ENCODE data around the gene AHRR. TPM values are rescaled to one million over a fixed set of nuclear protein-coding genes. Genes with fewer than 3 reads are reported as not detected.

AHRR gene
- polyA plus RNA-seq, 3 donors = 0.15 TPM; not detected in 1

DNA sequence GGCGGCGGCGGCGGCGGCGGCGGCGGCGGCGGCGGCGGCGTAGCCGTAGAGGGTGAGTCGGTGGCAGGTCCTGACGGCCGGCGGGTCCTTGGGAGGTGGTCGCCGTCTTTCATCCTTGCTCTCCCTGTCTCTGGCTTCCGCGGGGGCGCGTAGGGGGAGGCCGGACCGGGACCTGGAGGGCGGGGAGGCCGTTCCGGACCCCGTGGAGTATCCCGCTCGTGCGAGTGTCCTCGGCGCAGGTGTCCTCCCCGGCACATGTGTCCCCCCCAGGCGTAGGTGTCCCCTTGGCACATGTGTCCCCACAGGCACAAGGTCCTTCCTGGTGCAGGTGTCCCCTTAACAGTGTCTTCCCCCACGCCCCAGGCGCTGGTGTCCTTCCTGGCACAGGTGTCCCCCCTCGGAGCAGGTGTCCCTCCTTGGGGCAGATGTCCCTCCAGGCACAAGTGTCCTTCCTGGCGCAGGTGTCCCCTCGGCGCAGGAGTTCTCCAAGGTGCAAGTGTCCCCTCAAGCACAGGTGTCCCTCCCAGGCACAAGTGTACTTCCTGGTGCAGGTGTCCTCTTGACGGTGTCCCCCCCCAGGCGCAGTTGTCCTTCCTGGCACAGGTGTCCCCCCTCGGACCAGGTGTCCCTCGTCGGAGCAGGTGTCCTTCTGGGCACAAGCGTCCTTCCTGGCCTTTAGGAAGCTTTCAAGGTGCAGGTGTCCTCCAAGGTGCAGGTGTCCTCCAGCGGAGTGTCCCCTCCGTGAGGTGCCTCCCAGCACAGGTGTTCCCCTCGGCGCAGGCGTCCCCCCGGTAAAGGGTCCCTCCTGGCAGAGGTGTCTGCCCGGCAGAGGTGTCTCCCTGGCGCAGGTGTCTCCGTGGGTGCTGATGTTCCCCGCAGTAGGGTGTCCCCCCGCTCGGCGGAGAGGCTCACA, 122.0 kb downstream of the AHRR start:
- Mint-ChIP-seq H3K27me3 (ENCODE audit: low read depth in 3 of 3) (peaks cover 0 to 2% (median 0%) of the 10 kb centered on the region in 3 donors), H3K27ac (peak overlapping the region; percentile 15 to 93 (median 79)), H3K4me3 (peak overlapping the region; percentile 89 to 92), H3K9me3 (peaks cover 0 to 2% (median 0%) of the 10 kb centered on the region in 7 donors), H3K36me3 (peaks cover 19 to 38% of the 10 kb centered on the region in 2 donors), H3K4me1 (peaks cover 50% of the 10 kb centered on the region)
- H3K79me2 ChIP-seq (ENCODE audit: insufficient read depth, low read length) = peaks cover 22% of the 10 kb centered on the region
- no peaks in the 10 kb centered on the region for H3K9me3 ChIP-seq (replicated peaks in 1 of 2; ENCODE audit: control insufficient read depth in 1 of 2, insufficient read depth in 1 of 2, low read length in 2 of 2)
- H3K27ac ChIP-seq (ENCODE audit: low read depth in 1 of 2, low read length in 2 of 2) = peak overlapping the region; percentile 49 to 84
- no peak for DNase-seq
- peaks cover 49% of the 10 kb centered on the region for H4K20me1 ChIP-seq (ENCODE audit: insufficient read depth, low read length)
- WGBS (ENCODE audit: insufficient coverage) = 23% methylated on average over 57 of the region's 62 CpGs
- H3K36me3 ChIP-seq (replicated peaks in 1 of 2; ENCODE audit: control insufficient read depth in 1 of 2, insufficient read depth in 2 of 2, low read length in 2 of 2) = peaks cover 13 to 24% of the 10 kb centered on the region in 2 donors
- TF ChIP-seq, protein P1, sequence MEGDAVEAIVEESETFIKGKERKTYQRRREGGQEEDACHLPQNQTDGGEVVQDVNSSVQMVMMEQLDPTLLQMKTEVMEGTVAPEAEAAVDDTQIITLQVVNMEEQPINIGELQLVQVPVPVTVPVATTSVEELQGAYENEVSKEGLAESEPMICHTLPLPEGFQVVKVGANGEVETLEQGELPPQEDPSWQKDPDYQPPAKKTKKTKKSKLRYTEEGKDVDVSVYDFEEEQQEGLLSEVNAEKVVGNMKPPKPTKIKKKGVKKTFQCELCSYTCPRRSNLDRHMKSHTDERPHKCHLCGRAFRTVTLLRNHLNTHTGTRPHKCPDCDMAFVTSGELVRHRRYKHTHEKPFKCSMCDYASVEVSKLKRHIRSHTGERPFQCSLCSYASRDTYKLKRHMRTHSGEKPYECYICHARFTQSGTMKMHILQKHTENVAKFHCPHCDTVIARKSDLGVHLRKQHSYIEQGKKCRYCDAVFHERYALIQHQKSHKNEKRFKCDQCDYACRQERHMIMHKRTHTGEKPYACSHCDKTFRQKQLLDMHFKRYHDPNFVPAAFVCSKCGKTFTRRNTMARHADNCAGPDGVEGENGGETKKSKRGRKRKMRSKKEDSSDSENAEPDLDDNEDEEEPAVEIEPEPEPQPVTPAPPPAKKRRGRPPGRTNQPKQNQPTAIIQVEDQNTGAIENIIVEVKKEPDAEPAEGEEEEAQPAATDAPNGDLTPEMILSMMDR (IDR thresholded peaks at IDR 0.05) = no peak
- peak overlapping the region; percentile 74 for H3K9ac ChIP-seq (ENCODE audit: insufficient read depth, low read length, poor library complexity, severe bottlenecking)
- intact Hi-C loops (cut with micrococcal nuclease) = loop anchor here (5.0 to 10.0 kb wide), 5 partner anchors 101 to 461 kb away; partner anchors contain the start of genes PDCD6 (in 2 of the 2) and CEP72 (in 1 of the 2)
- H3K4me2 ChIP-seq (replicated peaks; ENCODE audit: extremely low read depth, low read length, poor library complexity, severe bottlenecking) = peak overlapping the region; percentile 92
- peaks cover 52 to 53% of the 10 kb centered on the region in 2 donors for H3K4me1 ChIP-seq (ENCODE audit: control insufficient read depth in 1 of 2, insufficient read depth in 2 of 2, low read length in 2 of 2)
- peak overlapping the region; percentile 96 for H2AFZ ChIP-seq (ENCODE audit: insufficient read depth, low read depth, low read length, poor library complexity, severe bottlenecking)
- H3K27me3 ChIP-seq (ENCODE audit: control insufficient read depth in 2 of 2, insufficient read depth in 2 of 2, low read length in 2 of 2) = no peaks in the 10 kb centered on the region
- H3K4me3 ChIP-seq (replicated peaks in 1 of 3; ENCODE audit: low read depth in 2 of 3, low read length in 3 of 3) = peak overlapping the region; percentile 84 to 92 (median 85)

DNA sequence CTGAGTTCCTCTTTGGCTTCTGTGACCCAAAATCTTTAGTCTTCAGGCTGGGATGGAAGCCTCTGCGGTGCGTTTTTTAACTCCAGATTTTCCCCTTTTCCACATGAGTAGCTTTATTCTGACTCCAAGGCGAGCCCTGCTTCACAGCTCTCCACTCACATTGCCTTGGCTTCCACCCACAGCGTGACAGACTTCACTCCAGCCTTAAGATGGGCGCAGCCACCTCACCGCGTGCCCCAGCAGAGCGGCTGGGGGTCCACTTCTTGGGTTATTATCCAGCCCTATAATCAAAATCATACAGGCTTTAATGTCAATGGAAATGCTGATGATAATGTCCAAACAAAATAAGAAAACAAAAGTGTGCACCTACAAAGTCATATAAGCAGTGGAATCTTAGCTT, 122.7 kb downstream of the AHRR start:
- Histone ChIP-seq H2AFZ (ENCODE audit: insufficient read depth, low read depth, low read length, poor library complexity, severe bottlenecking) (no peak overlapping the region), H3K4me3 (replicated peaks in 1 of 3; ENCODE audit: low read depth in 2 of 3, low read length in 3 of 3) (peak overlapping the region in 1 of 3 experiments; percentile 85), H3K9ac (ENCODE audit: insufficient read depth, low read length, poor library complexity, severe bottlenecking) (peak overlapping the region; percentile 74), H3K27me3 (ENCODE audit: control insufficient read depth in 2 of 2, insufficient read depth in 2 of 2, low read length in 2 of 2) (no peaks in the 10 kb centered on the region), H4K20me1 (ENCODE audit: insufficient read depth, low read length) (peaks cover 56% of the 10 kb centered on the region), H3K36me3 (replicated peaks in 1 of 2; ENCODE audit: control insufficient read depth in 1 of 2, insufficient read depth in 2 of 2, low read length in 2 of 2) (peaks cover 18 to 32% of the 10 kb centered on the region in 2 donors), H3K27ac (ENCODE audit: low read depth in 1 of 2, low read length in 2 of 2) (no peak overlapping the region), H3K79me2 (ENCODE audit: insufficient read depth, low read length) (peaks cover 29% of the 10 kb centered on the region), H3K4me1 (ENCODE audit: control insufficient read depth in 1 of 2, insufficient read depth in 2 of 2, low read length in 2 of 2) (peaks cover 56% of the 10 kb centered on the region in 2 donors), H3K4me2 (replicated peaks; ENCODE audit: extremely low read depth, low read length, poor library complexity, severe bottlenecking) (peak overlapping the region; percentile 92), H3K9me3 (replicated peaks in 1 of 2; ENCODE audit: control insufficient read depth in 1 of 2, insufficient read depth in 1 of 2, low read length in 2 of 2) (no peaks in the 10 kb centered on the region)
- Mint-ChIP-seq H3K27ac (peak overlapping the region; percentile 40 to 85 (median 64)), H3K27me3 (ENCODE audit: low read depth in 3 of 3) (peaks cover 0 to 2% (median 0%) of the 10 kb centered on the region in 3 donors), H3K4me3 (peak overlapping the region; percentile 89 to 92), H3K9me3 (peaks cover 0 to 4% (median 0%) of the 10 kb centered on the region in 7 donors), H3K36me3 (peaks cover 27 to 45% of the 10 kb centered on the region in 2 donors), H3K4me1 (peaks cover 55% of the 10 kb centered on the region)
- intact Hi-C loops (cut with micrococcal nuclease) = loop anchor here (5.0 to 10.0 kb wide), 5 partner anchors 101 to 461 kb away; partner anchors contain the start of genes PDCD6 (in 2 of the 2) and CEP72 (in 1 of the 2)
- TF ChIP-seq, protein P1 (IDR thresholded peaks at IDR 0.05) = no peak
- WGBS (ENCODE audit: insufficient coverage) = 73% methylated on average over 2 of the region's 8 CpGs
- no peak for DNase-seq
